Fibroblast of villous mesenchyme (primary cell): ENCODE data around the gene CHFR. TPM values are rescaled to one million over a fixed set of nuclear protein-coding genes. Genes with fewer than 3 reads are reported as not detected.
"Not testable (repeated sequence)": the region's sequence is repeated elsewhere in the genome, so short reads cannot be mapped to it uniquely, and the experiment has no call there.

Experiments used
- DNase-seq: peaks from one replicate; pipeline ENCODE4 v3.0.0-alpha.2; 2010; ENCODE audit warnings: low read depth
- H3K4me3 ChIP-seq: 2 replicates; pipeline ENCODE4 v1.5.1; 2011; ENCODE audit warnings: low read depth, mild to moderate bottlenecking, low read length
- CTCF ChIP-seq: IDR thresholded peaks from 2 replicates; pipeline ENCODE4 v1.5.1; 2012; ENCODE audit warnings: low read depth, mild to moderate bottlenecking, low read length; ENCODE audit not compliant: insufficient read depth
- total RNA-seq: library from RNA; depleted of rRNA; stranded (reverse); fragments of >200 nt; gene quantifications from 2 replicates; pipeline ENCODE4 v1.2.3, GENCODE V29; 2012

CHFR gene
- total RNA-seq, 1 donor = 48.8 TPM

- no peak for TF ChIP-seq CTCF
- DNase-seq = no peak
- no peak overlapping the region for H3K4me3 ChIP-seq
These were observed 38.9 kb downstream of the CHFR start for GRCh38 chr12:132848521-132848920.

DNA sequence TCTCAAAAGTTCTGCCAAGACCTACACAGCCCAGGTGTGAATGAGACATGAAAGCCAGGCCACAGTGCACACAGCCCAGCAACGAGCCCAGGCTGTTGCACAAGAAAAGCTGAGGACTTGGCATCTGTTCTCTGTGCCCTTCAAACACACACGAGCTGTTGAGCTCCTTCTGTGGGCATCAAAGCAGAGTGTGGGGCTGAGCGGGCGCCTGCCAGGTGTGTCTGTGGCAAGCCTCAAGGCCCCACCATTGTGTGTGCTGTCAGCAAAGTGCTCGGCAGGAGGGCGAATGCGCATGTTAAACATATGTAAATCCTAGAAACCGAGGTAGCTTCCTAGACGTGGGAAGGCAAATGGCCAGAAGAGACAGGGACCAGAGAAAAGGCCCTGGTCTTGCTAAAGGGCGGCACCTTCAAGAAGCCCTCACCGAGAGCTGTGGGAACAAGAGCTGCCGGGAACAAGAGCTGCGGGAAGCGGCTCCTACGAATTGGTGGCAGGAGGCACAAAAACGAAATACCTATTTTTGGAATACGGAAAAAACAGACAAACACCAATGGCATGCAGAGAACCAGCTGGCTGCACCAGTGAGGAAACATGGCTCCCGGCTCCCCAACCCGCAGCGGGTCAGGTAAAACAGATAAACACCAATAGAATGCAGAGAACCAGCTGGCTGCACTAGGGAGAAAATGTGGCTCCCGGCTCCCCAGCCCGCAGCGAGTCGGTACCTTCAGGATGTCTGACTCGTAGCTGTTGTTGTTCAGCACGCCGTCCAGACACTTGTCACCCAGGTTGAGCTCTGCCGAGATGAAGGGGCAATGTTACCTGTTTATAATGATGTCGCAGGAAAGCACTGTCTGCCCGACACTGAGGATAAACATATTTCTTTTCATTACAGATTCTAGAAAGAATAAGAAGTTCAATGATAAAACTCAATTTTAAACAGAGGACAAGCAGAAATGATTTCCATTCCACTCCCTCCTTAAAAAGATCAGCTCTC is 39.7 kb downstream of the CHFR start:
- no peak for DNase-seq
- no peak overlapping the region for H3K4me3 ChIP-seq
- no peak for TF ChIP-seq CTCF

DNA sequence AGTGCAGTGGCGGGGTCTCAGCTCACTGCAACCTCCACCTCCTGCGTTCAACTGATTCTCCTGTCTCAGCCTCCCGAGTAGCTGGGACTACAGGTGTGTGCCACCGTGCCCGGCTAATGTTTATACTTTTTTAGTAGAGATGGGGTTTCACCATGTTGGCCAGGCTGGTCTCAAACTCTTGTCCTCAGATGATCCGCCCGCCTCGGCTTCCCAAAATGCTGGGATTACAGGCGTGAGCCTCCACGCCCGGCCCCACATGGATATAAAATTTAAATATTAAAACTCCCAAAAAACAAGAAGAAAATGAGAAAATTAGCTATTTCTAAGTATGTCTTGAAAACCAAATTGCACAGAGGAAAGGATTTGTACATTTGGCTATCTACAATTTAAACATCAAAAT is 42.7 kb downstream of the CHFR start:
- not testable (repeated sequence) for H3K4me3 ChIP-seq, DNase-seq

- DNase-seq = no peak
- no peak for TF ChIP-seq CTCF
- H3K4me3 ChIP-seq = no peak overlapping the region
These were observed 44.9 kb downstream of the CHFR start for GRCh38 chr12:132842449-132843045.

GRCh38 chr12:132841151-132841550 is 46.3 kb downstream of the CHFR start:
- no peak overlapping the region for H3K4me3 ChIP-seq
- DNase-seq = no peak
- no peak for TF ChIP-seq CTCF

- no peak for TF ChIP-seq CTCF
- no peak overlapping the region for H3K4me3 ChIP-seq
- no peak for DNase-seq
These were observed 46.9 kb downstream of the CHFR start for GRCh38 chr12:132840536-132840935.

GRCh38 chr12:132839558-132840235 is 47.7 kb downstream of the CHFR start:
- DNase-seq = no peak
- TF ChIP-seq CTCF = no peak
- no peak overlapping the region for H3K4me3 ChIP-seq
